Activated CD8-positive, alpha-beta memory T cell treated with anti-CD3 and anti-CD28 coated beads, Interleukin-2, amount 50 U/mL, for 24 hours (primary cell): ENCODE measurements around the gene PRKCA.
"Not testable (repeated sequence)": the region's sequence is repeated elsewhere in the genome, so short reads cannot be mapped to it uniquely, and the experiment has no call there.

Experiments
- DNase-seq: peaks from one replicate; pipeline ENCODE4 v3.0.0-alpha.2; 2020; ENCODE audit errors: extremely low read depth

Gene PRKCA

DNA sequence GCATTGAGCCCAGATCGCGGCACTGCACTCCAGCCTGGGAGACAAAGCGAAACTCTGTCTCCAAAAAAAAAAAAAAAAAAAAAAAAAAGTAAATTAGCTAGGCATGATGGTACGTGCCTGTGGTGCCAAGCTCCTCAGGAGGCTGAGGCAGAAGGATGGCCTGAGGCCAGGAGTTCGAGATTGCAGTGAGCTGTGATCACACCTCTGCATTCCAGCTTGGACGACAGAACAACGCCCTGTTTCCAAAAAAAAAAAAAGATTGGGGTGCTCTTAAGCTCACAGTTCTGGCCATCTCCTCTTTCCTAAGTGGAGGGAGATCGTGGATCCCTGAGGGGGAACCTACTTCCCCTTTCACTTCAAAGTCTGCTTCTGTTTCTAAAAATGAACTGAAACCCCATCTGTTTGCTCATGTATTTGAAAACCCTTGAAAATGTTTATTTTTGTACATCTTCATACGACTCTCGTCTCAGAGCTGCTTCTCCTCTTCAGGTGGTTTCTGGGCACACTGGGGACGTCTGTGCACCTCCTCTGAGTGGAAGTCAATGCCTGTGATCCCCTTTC, 138.8 kb downstream of the PRKCA start:
- no peak for DNase-seq

DNA sequence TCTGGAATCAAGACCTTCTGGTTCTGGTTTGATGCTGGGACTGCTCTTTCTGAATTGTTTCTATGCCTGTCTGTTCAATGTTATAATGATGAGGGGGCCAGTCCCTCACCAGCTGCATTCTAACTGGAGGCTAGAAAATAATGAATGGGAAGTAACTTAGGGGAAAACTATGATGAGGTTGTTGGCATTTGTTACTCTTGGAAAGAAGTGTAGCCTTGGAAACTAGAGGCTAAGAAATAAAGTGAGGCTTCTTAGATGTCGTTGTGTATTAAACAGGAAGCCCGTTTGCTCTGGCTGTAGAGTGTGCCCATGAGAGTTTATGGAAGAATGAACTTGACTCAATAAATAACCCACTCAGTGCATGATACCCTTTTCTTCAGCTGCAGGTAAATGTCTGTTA, 140.8 kb downstream of the PRKCA start:
- no peak for DNase-seq

DNA sequence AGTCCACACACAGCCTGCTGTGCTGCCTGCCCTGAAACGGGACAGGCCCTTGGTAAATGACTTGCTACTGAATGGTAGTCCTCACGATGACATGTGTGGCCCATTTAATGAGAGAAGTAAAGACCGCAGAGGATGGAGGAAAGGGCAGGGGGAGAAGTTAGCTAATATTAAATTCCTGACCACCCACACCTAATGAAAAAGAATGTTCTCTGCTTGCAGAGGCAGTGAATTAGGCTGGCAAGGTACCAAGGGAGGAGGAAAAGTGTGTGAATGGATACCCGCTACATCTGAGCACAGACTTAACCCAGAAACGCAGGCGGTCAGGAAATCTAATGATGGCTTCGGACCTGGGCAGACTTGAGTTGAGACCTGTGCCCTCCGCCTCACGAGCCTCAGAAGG, 141.2 kb downstream of the PRKCA start:
- DNase-seq: no peak

DNA sequence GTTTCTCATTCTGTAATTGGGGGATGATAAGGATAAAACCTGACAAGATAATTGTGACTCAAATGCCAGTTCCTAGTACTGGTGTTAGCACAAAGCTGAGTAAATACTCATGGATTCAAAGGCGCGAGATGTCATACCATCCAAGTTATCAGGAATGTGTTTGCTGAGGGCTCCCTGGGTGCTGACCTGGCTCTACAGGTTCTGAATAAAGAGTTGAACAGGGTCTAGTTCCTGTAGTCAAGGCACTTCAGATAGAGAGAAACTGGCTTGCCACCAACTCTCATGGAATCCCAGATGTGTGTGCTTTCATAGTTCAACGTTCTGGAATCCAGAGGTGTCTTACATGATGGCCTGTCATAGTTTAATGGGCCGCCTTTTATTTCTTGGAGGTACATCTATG, 141.6 kb downstream of the PRKCA start:
- DNase-seq: no peak

DNA sequence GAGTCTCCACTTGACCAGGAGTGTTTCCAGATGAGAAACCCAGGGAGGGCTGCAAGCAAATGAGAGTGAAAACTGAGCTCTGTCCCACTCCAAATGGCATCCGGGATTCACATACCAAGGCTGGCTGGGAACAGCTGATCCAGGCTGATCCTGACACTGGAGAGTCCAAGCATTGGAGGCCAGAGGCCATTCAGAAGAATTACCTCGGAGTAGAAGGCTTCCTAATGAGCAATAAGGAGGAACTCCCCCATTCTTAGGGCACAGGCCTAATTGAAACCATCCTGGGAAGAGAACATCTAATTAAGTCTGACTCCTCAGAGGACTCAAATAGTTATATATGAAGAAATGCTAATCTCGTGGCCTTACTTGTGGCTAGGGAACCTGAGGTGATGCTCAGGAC, 142.8 kb downstream of the PRKCA start:
- no peak for DNase-seq

DNA sequence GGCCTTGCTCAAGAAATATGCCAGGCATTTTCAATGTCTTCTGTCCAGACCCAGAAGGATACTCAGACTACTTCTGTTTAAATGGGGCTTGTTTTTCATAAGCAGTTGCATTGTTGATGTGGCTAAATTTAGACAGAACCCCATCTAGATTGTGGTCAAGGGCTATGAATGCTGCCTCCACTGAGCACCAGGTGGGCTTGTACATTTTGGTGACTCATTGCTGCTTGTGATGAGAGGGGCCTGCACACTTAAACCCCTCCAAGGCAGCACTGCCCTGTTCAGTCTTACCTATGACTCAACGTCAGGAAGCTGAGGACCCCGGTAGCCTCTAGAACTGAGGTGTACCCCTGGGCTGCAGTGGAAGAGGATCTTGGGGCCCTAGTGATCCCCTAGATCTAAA, 144.0 kb downstream of the PRKCA start:
- no peak for DNase-seq

DNA sequence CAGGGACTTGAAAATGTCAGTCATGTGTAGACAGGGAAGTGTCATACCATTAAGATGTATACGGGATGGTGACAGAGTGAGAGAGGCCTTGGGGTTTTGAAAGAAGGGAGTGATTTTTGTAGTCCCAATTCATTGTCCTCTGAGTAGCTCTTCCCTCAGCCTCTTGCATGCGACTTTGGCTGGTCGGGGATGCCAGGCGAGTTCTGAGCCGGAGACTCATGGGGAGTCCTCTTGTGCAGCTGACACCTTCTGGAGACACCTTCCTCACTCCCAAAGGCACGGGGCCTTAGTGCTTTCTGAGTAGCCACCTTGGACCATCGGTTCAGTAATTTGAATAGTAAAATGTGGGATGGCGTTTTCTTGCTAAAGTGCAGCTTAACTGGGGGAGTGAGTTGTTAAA, 144.7 kb downstream of the PRKCA start:
- DNase-seq: no peak

DNA sequence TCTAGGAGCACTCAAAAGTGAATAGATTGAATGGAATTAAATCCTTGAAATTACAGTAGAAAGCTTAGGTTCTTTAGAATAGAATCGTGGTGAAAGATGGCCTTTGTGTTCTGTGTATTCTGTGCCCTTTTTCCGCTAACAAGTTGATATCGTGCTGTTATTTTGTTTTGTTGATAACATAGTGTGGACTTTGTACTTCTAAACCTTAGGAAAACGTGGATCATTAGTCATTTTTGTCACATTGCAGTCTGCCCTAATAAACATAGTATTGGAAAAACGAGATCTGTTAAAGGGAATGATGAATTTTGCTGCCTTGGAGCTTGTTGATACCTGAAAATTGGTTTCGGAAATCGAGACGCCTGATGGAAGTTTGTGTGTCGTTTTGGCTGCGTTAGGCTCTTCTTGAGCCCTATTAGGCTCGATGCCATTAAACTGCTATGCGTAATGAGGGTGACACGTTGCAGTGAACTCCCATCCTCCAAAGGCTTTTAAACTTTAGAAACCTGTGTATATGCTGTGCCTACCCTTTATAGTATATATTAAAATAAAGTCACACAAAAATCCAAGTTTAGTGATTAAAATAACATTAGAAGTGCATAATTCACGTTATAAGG, 145.7 kb downstream of the PRKCA start:
- DNase-seq: no peak

DNA sequence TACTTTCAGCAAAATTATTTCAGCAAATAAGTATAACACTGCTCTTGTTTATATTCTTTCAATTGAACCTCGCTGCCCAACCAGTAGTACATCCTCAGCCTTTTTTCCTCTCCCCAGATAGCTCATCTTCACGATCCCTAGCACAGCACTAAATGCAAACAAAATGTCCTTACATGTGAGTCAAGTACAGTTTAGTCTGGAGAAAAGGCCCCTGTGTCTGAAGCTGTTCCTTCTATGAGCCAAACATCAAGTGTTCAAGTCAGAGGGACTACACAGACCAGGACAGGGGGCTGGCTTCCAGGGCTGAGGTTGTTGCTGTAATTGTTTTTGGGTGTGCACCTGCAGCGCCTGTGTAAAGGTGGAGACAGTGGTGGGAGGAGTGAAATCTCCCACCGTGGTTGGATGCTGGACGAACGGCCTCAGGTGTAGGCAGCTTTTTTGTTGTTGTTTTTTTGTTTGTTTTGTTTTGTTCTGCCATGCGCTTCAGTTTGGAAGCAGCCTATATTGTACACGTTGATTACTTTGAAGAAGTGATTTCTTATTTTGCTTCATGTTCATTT, 147.1 kb downstream of the PRKCA start:
- no peak for DNase-seq

DNA sequence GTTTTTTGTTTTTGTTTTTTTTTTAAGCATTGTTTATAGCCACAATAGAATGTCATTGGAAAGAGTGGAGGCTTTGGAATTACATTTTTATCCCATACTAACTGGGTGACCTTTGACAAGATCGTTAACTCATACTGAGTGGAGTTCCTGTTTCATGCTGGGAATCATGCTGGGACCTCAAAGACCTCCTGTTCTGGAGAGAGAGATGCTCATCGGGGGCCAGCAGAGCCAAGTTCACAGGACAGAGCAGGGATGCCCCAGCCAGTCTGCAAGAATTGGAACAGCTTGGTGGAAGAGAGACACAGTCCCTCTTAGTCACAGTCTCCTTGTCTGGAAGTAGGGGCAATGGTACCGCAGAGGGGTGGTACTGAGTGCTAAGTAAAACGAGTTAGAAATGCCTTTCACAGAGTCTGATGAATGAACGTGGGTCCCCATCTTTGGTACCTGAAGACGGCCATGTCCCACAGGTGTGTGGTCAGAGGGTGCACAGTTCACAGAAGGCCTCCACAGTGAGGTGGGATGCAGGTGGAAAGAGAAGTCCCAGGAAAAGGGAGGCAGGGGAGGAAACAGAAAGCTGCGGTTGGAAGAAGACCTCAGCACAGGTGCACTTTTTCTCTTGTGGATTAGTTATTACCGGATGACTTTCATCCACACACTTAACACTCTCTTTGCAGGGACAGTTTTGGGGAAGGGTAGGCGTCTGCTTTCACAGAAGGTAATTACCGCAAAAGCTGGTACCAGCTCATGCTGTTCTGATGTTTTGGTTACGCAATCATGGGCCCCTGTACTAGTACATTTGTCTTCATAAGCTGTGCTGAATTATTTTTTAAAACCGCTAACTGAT, 147.8 kb downstream of the PRKCA start:
- DNase-seq: no peak

DNA sequence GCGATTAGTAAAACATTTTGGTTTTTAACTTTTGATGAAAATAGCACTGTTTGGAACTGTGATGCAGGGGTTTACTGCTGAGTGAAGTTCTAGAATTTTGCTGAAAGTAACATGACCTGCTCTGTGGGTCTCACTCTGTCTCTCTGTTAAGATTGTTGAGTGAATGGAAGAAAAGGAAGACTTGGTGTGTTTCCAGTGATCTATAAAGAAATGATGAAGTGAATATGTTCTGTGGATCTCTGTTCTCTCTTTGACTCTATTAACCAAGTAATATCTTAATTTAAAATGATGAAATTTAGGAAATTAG, 148.4 kb downstream of the PRKCA start:
- no peak for DNase-seq

DNA sequence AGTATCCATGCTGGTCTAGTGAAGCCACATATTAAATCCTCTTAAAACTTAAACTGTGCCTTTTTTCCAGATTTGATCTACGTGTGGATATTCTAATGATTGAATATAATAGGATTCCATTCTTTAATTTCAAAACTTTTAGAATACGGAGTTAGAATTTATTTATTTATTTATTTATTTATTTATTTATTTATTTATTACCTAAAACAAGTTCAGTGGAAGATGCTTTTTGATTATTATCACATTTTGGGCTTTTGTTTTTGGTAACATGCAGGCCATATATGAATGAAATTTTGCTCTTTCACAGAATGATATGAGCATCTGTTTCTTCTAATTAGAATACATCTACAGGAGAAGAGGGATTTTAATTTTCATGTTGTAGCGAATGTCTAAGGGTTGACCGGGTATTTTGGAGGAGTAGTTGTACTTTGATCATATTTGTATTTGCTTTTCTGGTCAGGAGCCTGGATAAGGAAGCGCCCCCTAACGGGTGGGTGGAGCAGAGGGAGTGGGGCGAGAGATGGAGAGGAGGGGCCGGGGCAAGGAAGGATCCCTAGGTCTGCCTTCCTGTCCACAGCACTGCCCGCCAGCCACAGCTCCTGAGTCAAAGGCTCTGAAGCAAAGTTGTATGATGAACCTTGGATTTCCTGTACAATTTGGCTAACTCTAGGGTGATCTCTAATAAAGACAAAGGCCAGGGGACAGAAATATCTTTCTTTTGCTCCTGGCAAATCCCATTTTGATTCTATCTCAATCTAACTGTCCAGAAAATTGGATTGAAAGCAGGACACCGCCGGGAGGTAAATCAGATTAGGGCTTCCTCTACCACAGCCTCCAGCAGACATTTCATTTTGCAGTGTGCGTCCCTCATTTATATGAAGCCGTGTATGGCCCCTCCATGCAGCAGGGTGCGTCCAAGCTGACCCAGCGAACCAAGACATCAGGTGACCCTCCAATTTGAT, 149.1 kb downstream of the PRKCA start:
- no peak for DNase-seq

DNA sequence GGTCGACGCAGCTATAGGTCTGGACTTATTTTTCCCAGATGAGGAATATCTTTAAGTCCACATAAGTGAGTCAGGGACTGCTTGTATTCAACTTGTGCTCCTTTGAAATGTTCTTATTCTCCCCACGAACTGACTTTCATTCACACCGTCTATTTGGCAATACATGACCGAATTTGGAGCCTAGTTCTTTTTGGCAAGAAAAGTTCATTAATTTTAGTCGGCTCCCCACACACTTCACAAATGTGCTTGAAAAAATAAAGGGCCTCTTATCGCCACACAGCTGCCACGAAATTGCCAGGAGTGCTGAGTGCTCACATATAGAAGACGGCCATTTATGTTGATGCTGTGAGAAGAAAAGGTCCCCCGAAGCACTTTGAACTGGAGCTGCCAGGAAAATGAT, 152.6 kb downstream of the PRKCA start:
- no peak for DNase-seq

DNA sequence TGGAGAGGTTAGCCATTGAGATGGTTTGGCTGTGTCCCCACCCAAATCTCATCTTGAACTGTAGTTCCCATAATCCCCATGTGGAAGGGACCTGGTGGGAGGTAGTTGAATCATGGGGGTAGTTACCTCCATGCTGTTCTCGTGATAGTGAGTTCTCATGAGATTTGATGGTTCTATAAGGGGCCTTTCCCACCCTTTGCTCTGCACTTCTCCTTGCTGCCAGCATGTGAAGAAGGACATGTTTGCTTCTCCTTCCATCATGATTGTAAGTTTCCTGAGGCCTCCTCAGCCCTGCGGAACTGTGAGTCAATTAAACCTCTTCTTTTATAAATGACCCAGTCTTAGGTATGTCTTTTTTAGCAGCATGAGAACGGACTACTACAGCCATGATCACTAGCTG, 155.1 kb downstream of the PRKCA start:
- not testable (repeated sequence) for DNase-seq

DNA sequence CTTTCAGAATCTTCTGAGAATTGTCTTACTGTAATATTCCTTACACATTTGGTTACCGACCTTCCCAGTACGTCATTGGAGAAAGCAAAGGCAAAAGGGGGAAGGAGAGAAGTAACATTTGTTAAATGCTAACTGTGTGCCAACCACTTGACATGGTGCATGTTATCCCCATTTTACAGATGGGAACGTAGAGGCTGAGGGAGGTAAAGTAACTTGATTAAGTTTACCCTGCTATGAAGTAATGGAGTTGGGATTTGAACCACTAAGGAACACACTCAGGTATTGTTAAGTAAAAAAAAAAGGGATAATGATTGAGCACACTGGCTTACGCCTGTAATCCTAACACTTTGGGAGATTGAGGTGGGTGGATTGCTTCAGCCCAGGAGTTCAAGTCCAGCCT, 156.4 kb downstream of the PRKCA start:
- DNase-seq: no peak

DNA sequence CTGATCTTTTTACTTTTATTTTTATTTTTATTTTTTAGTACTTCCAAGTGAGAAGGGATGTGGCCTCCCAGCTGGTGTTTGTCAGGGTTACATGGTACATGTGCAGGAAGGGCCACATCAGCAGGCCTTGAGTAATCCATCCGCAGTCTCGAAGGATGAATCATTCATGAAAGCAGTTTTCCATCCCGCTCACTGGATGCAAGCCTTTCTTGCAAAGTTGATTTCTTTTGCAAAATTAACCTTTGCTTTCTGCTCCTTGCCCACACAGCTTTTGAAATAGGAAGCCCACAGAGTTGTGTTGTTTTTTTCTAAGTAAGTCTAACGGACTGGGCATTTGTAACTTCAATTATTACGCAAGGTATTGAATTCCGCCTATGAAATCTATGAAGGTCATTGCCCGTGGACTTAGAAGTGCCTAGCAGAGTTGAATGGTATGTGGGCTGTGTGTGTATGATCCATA, 157.4 kb downstream of the PRKCA start:
- no peak for DNase-seq

DNA sequence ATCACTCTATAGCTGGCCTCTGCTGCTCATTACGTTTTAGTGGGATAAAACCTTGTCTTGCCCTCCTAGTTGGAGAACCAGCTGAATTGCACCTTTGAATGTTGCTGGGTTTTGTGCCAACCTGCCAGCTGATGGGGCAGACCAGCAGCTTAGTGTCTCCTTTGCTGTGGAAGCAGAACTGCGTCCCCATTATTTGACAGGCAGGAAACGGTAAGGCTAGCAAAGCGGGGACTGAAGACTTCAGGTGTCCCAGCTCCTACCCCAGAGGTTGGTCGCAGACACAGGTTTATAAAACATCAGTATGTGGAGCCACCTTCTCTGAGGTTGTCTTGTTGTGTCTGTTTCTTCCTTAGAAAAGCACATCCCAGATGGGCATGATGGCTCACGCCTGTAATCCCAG, 158.1 kb downstream of the PRKCA start:
- DNase-seq: no peak

DNA sequence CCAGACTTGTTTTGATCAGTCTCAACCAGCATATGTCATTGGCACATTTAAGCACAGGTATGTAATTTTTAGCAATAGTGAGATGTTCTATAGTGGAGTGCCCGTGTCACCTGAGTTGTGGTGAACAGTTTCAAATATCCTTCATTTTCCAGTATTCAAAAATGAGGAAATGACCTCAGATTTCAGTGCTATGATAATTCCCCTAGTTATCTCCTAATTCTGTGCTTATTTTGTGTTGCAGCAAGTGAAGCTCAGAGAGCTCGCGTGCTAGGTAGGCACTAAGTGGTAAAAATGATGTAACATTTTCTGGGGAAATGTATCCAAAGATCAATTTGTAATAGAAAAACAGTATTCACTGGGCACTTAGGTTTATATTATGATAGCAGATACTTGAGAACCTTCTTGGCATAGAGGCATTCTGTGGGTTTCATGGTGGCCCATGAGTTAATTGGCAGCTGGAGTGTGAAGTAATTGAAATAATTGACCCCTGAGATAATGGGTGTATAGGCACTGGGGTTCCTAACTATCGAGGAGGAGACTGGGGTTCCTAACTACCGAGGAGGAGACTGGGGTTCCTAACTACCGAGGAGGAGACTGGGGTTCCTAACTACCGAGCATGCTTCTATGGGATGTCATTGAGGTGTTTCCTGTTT, 159.1 kb downstream of the PRKCA start:
- no peak for DNase-seq

DNA sequence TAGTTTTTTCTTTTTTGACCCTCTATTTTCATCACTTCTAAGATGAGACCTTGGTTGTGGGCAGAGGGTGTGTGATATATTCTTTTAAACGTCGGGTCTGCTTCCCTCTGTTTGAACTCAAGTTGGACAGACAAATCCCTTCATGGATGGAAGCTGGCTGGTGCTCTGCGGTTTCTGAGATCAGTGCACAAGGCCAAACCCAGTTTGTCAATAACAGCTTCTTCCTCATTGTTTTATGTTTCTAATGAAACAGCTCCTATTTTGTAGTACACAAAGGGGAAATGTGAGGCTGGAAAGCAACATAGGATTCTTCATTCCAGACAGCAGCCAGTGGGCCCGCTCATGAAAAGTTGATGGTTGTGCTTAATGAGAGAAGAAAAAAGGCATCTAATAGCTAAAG, 159.6 kb downstream of the PRKCA start:
- DNase-seq: no peak

DNA sequence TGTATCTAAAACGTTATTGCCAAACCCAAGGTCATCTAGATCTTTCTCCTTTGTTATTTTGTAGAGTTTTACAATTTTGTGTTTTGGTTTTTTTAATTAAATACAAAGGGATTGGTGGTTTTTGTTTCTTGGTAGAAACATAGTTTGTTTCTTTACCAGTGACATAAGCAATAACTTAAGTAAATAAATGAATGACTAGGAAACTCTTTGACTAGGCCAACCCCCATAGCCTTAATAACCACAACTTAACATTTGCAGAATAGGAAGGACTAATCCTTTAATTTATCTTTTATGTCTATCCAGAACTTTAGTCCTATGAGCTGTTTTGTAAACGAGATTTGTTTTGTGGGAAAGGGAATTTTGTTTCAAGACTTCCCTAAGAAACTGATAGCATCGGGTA, 162.5 kb downstream of the PRKCA start:
- no peak for DNase-seq

DNA sequence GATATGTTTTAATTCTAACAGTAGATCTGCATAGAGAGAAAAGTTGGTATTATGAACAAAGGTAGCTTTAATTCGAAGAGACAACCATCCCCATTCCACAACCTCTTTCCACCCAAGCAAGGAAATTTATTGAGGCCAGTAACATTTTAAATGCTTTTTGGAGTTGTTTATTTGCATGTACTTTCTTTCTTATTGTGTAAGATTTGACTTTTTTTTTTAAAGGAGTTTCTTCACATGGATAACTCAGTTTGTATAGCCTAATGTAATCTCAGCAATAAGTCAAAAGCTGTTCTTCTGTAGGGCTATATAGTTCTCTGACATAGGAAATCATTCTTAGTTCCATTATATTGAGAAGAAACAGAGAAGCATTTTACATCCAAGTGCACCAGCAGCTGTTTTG, 163.3 kb downstream of the PRKCA start:
- no peak for DNase-seq
